HG02973 (cell line): ENCODE measurements around the gene PVALB.
"Not testable (repeated sequence)": the region's sequence is repeated elsewhere in the genome, so short reads cannot be mapped to it uniquely, and the experiment has no call there.

Experiments used
- ATAC-seq: cut with Tn5 transposase; IDR thresholded peaks from one replicate; pipeline ENCODE4 v1.9.1; 2021; ENCODE audit warnings: moderate library complexity; ENCODE audit not compliant: unreplicated experiment

The PVALB gene

GRCh38 chr22:36759481-36760159, 57.2 kb downstream of the PVALB start:
- ATAC-seq = no peak

DNA sequence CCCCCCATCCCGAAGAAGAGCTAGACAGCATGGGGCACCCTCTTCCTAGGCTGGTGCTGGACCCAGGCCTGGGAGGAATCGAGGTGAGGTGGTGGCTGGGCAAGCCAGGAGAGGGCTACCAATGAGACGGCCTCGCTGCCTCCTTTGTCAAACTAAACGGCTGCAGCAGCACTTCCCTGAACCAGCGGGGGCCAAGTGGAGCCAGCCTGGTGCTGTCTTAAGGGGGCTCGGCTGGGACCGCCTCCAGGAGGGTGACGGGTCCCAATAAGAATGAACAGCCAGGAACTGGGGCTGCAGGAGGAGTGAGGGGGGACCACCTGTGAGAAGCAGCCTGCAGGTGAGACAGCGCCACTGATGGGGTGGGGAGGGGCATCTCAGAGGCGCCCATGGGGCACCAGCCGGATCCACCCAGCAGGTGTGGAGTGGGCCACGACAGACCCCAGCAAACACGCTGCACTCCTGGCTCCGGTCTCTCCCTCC, 58.0 kb downstream of the PVALB start:
- ATAC-seq = no peak

GRCh38 chr22:36757668-36758211, 59.1 kb downstream of the PVALB start:
- ATAC-seq = no peak

DNA sequence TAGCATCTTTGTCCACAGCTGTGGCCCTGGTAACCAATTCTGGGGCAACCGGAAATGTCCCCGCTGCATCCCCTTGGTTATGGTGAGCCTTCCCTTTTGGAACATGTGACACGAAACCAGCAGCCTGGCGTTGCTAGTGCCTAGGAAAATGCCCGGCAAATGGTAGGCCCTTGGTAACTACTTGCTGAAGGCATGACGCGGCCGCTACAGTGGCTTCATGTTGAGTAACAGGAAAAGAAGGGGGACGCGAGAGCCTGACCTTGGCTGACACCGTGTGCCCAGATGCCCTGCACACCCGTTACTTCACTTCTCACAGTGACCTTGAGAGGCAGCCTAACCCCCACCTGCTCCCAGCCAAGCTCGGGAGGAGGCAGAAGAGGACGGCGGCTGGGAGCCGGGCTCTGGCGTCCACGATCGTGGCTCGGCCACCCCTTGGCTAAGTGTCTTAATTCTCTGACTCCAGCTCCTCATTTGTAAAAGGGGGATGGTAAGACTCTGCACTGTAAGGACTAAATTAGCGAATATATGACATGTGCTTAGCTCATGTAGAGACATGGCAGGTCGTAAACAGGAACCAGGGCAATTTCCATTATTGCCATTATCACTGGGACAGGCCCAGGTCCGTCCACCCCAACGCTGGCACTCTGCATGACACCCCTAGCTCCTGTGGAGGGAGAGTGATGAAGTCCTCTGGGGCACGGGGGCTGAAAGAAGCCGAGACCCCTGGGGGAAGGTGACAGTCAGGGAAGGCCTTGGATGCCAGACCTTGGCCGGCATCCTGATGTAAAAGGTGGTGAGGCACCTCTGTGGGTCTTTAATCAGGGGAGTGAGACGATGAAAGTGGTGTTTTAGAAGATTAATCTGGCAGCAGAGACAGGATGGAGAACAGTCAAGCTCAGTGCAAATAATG, 59.8 kb downstream of the PVALB start:
- ATAC-seq = no peak

DNA sequence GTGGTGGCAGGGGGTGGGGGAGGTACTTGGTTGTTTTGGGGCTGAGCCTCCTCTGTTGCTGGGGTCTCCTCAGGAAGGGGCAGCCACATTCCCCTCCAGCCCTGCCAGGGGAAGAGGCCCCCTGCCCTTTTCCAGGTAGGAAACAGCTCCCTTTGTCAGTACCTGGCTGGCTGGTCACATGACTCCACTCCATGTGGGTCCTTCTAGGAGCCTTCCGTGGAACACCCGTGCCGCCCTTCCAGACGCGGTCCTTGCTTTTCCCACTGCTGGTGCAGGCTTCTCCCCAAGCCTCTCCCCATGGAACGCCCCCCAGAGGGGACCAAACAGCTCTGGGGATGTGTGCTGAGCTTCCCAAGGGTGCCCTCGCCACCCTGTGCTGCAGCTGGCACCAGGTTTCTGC, 60.8 kb downstream of the PVALB start:
- no peak for ATAC-seq

DNA sequence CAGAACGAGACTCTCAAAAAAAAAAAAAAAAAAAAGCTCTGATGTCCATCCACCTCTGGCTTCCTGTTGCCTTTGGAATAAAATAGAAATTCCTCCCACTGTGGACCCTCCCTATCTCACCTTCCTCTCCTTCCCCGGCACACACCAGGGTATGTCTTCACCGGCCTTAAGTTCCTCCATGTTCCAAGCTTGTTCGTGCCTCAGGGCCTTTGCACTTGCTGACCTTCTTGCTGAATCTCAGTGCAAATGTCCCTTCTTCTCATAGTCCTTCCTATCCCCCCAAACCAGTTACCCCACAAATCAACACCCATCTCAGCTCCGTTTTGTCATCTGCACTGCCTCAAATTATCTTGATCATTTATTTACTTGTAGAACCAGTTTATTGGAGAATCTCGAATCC, 61.5 kb downstream of the PVALB start:
- no peak for ATAC-seq

GRCh38 chr22:36754881-36755280, 62.0 kb downstream of the PVALB start:
- not testable (repeated sequence) for ATAC-seq

DNA sequence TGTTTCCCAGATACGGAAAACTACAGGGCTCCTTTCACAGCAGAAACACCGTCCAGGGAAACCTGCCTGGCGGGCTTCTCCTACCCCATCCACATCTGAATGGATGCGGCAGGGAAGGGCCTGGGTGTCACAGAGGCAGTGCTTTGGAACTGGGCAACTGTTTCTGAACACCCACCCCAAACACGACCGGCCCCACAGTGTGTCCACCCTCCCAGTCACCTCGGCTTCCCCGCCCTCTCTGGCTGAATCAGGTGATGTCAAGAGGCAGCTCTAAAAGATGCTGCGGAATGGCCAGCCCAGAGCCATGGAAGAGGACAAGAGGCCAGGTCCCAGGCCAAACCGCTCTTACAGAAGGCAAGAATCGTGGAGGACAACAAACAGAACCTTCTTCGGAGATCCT, 62.9 kb downstream of the PVALB start:
- ATAC-seq = no peak

GRCh38 chr22:36753120-36753802, 63.6 kb downstream of the PVALB start:
- ATAC-seq = no peak
